ENCODE results near the gene SLC30A1.

DNA sequence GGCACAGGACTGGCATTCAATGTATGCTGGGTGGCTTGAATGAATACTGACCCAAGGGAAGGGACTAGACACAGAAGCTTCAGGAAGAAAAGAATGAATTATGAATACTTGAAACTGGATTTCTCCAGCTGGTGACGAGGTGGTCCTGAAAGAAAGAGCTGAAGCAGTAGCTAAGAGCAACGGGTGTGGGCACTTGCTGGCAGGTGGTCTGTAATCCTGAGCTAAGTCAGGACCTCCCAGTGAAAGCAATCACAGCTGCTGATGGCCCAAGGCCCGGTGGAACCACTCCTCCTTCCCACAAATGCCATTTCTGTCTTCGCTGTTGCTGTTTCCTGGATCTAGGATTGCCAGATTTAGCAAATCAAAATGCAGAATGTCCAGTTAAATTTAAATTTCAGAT lies 49.5 kb upstream of the SLC30A1 start:
- TF ChIP-seq POLR2A (IDR thresholded peaks at IDR 0.05; ENCODE audit: low read length) = no peak
- TF ChIP-seq GATA1 (IDR thresholded peaks at IDR 0.05; ENCODE audit: low read depth, low read length) = no peak
